ENCODE data around the gene CLSTN1. TPM values are rescaled to one million over a fixed set of nuclear protein-coding genes. Genes with fewer than 3 reads are reported as not detected.

Gene CLSTN1
- total RNA-seq, 1 experiment from 2014 or later = 119 TPM

- Mint-ChIP-seq H3K9me3 (peaks cover 13% of the 10 kb centered on the region), H3K27ac (no peak overlapping the region), H3K4me3 (no peak overlapping the region), H3K27me3 (ENCODE audit: low read depth) (no peaks in the 10 kb centered on the region), H3K36me3 (peaks cover 81% of the 10 kb centered on the region), H3K4me1 (no peaks in the 10 kb centered on the region)
- no peak for ATAC-seq
- no peak for DNase-seq (ENCODE audit: low spot score)
- TF ChIP-seq MLX (CRISPR knock-in tag; IDR thresholded peaks at IDR 0.05) (no peak), MYBL2 (CRISPR knock-in tag; IDR thresholded peaks at IDR 0.05) (no peak), ZNF281 (CRISPR knock-in tag; IDR thresholded peaks at IDR 0.05) (no peak), MXD4 (CRISPR knock-in tag; IDR thresholded peaks at IDR 0.05; ENCODE audit: borderline replicate concordance) (no peak), RORB (CRISPR knock-in tag; IDR thresholded peaks at IDR 0.05) (no peak), STAT6 (CRISPR knock-in tag; conservative IDR thresholded peaks at IDR 0.05; ENCODE audit: low read depth) (no peak), ETV6 (CRISPR knock-in tag; IDR thresholded peaks at IDR 0.05) (no peak), FOXP1 (CRISPR knock-in tag; IDR thresholded peaks at IDR 0.05; ENCODE audit: borderline replicate concordance) (no peak), ZNF512 (CRISPR knock-in tag; IDR thresholded peaks at IDR 0.05; ENCODE audit: borderline replicate concordance) (no peak), GRHL2 (CRISPR knock-in tag; IDR thresholded peaks at IDR 0.05; ENCODE audit: insufficient replicate concordance, severe bottlenecking) (no peak), JAZF1 (CRISPR knock-in tag; IDR thresholded peaks at IDR 0.05) (no peak), EMX1 (CRISPR knock-in tag; IDR thresholded peaks at IDR 0.05) (no peak), TCF7 (CRISPR knock-in tag; IDR thresholded peaks at IDR 0.05; ENCODE audit: low read depth) (no peak), SOX15 (CRISPR knock-in tag; IDR thresholded peaks at IDR 0.05) (no peak), AR (CRISPR knock-in tag; IDR thresholded peaks at IDR 0.05) (no peak), USF1 (CRISPR knock-in tag; IDR thresholded peaks at IDR 0.05) (no peak), NFATC4 (CRISPR knock-in tag; IDR thresholded peaks at IDR 0.05) (no peak)
- ChIA-PET CTCF (interaction anchor here (1.4 to 1.7 kb wide), 2 partner anchors 11 to 14 kb away, joined by 3 to 5 read pairs; no protein-coding TSS in a partner anchor), POLR2A (no interaction called here)
Observed at GRCh38 chr1:9735800-9736199, 88.0 kb downstream of the CLSTN1 start.
